Activated B cell treated with CpG ODN at 0.5 μM for 24 hours (primary cell): ENCODE measurements around the gene RTF2. TPM values are rescaled to one million over a fixed set of nuclear protein-coding genes. Genes with fewer than 3 reads are reported as not detected.

Experiments
- ATAC-seq: fragments of 200-7000 bp; cut with Tn5 transposase; one replicate; pipeline ENCODE4 v1.10.0; 2021; ENCODE audit warnings: low read depth, mild to moderate bottlenecking, moderate library complexity
- CTCF ChIA-PET: fragments of 350-600 bp; sonication (Branson Sonifier 250); formaldehyde crosslinking; loops from one replicate; lab custom pipeline; 2021; ENCODE audit warnings: antibody characterized with exemption; lab: Charles Lee
- POLR2A ChIA-PET: fragments of 350-600 bp; sonication (Branson Sonifier 250); formaldehyde crosslinking; loops from one replicate; lab custom pipeline; 2021; ENCODE audit warnings: antibody characterized with exemption; lab: Charles Lee
- DNase-seq: peaks from one replicate; pipeline ENCODE4 v3.0.0; 2022
- H3K27ac Mint-ChIP-seq: one replicate; pipeline ENCODE4 v1.8.0; 2020; ENCODE audit warnings: mixed read lengths
- H3K27me3 Mint-ChIP-seq: one replicate; pipeline ENCODE4 v1.8.0; 2021; ENCODE audit warnings: mixed read lengths
- H3K36me3 Mint-ChIP-seq: one replicate; pipeline ENCODE4 v1.8.0; 2021; ENCODE audit warnings: low read depth, mixed read lengths
- H3K4me1 Mint-ChIP-seq: one replicate; pipeline ENCODE4 v1.8.0; 2021; ENCODE audit warnings: mixed read lengths
- H3K4me3 Mint-ChIP-seq: one replicate; pipeline ENCODE4 v1.8.0; 2020; ENCODE audit warnings: mild to moderate bottlenecking, mixed read lengths
- H3K9me3 Mint-ChIP-seq: one replicate; pipeline ENCODE4 v1.8.0; 2020; ENCODE audit warnings: mixed read lengths
- intact Hi-C: fragments of 100-400 bp; cut with micrococcal nuclease; formaldehyde crosslinking; loops from one replicate; pipeline ENCODE4 v1.15.1; 2024
- total RNA-seq: library from RNA; stranded (reverse); gene quantifications from 2 replicates; pipeline ENCODE4 v1.2.3, GENCODE V29; 2022
- TF ChIP-seq, protein P1 (sequence below): fragments of 200-600 bp; IDR thresholded peaks from one replicate; pipeline ENCODE4 v1.8.0; 2022; ENCODE audit warnings: antibody characterized with exemption, mild to moderate bottlenecking

The RTF2 gene
- total RNA-seq, 1 donor from 2014 or later: 81.1 TPM

DNA sequence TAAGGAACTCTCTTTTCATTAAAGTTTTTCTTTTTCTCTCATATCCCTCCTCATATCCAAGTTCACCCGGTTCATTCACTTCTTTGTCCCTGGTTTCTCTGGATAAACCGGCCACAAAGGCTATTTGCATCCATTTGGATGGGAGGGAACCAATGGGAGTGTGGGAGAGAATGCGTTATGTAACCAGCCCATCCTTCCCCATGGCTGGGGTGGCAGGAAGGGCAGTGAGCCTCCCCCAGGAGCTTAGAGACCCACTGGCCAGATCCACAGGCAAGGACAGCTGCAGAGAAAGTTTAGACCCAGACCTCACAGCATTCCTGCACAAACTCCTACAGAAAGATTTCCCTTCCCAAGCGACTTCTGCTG is 45.6 kb upstream of the RTF2 start:
- Mint-ChIP-seq H3K4me3 (no peak overlapping the region), H3K9me3 (no peaks in the 10 kb centered on the region), H3K27me3 (no peaks in the 10 kb centered on the region), H3K36me3 (no peaks in the 10 kb centered on the region), H3K4me1 (peaks cover 10% of the 10 kb centered on the region), H3K27ac (no peak overlapping the region)
- intact Hi-C loops: no loop called here
- TF ChIP-seq, protein P1, sequence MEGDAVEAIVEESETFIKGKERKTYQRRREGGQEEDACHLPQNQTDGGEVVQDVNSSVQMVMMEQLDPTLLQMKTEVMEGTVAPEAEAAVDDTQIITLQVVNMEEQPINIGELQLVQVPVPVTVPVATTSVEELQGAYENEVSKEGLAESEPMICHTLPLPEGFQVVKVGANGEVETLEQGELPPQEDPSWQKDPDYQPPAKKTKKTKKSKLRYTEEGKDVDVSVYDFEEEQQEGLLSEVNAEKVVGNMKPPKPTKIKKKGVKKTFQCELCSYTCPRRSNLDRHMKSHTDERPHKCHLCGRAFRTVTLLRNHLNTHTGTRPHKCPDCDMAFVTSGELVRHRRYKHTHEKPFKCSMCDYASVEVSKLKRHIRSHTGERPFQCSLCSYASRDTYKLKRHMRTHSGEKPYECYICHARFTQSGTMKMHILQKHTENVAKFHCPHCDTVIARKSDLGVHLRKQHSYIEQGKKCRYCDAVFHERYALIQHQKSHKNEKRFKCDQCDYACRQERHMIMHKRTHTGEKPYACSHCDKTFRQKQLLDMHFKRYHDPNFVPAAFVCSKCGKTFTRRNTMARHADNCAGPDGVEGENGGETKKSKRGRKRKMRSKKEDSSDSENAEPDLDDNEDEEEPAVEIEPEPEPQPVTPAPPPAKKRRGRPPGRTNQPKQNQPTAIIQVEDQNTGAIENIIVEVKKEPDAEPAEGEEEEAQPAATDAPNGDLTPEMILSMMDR: no peak
- no peak for ATAC-seq
- ChIA-PET CTCF (no interaction called here), POLR2A (no interaction called here)
- no peak for DNase-seq

DNA sequence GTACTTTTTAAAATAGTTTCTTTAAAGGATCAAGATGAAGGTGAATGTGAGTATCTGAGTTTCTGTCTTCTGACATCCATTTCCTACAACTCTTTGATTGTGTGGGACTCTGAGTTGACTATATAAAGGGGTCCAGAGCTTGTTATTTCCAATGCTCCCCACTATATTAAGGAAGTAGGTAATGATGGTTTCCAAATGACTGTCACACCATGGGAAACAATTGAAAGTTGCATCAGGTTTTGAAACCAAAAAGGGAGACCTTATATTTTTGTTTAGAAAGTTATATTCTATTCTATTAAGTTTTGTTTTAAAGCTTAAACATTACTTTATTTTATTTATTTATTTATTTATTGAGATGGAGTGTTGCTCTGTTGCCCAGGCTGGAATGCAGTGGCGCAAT is 45.2 kb upstream of the RTF2 start:
- Mint-ChIP-seq H3K36me3 (no peaks in the 10 kb centered on the region), H3K9me3 (no peaks in the 10 kb centered on the region), H3K4me3 (no peak overlapping the region), H3K4me1 (peaks cover 13% of the 10 kb centered on the region), H3K27ac (no peak overlapping the region), H3K27me3 (no peaks in the 10 kb centered on the region)
- CTCF ChIA-PET: no interaction called here
- DNase-seq: no peak
- intact Hi-C loops: no loop called here
- no peak for ATAC-seq
- TF ChIP-seq, protein P1: no peak
- POLR2A ChIA-PET: no interaction called here

DNA sequence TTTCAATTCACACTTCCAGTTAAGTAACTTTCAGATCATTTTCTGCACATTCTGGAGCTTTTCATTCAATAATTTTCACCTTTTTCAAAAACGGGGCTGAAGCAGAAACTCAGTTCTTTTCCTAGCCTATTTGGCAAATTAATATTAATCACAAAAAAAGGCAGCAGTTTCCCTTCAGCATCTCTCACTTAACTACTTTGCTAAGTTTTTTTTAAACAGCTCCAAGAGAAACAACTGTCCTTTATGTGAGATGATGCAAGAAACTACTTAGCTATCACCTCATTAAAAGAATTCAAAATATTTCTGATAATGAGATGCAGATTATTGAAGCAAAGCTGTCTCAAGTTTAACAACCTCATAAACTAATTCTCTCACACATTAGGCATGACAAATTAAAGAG is 44.5 kb upstream of the RTF2 start:
- DNase-seq (no peak), ATAC-seq (no peak)
- Mint-ChIP-seq H3K9me3 (no peaks in the 10 kb centered on the region), H3K4me3 (no peak overlapping the region), H3K36me3 (no peaks in the 10 kb centered on the region), H3K27me3 (no peaks in the 10 kb centered on the region), H3K27ac (no peak overlapping the region), H3K4me1 (peaks cover 16% of the 10 kb centered on the region)
- ChIA-PET POLR2A (no interaction called here), CTCF (no interaction called here)
- TF ChIP-seq, protein P1: no peak
- intact Hi-C loops: no loop called here

DNA sequence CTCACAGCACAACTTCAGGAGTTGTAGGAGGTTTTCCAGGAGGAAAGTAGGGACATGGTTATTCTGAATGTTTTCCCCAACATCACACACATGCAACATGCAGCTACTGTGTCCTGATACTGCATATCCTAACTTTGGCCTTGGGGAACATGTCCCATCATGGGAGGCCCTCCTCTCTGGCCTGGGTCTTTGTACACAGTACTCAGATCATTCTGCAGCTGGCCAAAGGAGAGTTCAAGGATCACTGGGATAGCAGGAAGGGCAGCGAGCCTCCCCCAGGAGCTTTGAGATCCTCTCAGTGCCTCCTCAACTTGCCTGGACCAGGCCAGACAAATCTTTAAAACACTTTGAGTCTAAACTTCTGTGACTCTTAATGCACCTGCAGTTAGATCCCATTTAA is 43.5 kb upstream of the RTF2 start:
- no peaks in the 10 kb centered on the region for H3K27me3 Mint-ChIP-seq
- no peak overlapping the region for H3K27ac Mint-ChIP-seq
- H3K4me3 Mint-ChIP-seq: no peak overlapping the region
- CTCF ChIA-PET: no interaction called here
- POLR2A ChIA-PET: no interaction called here
- TF ChIP-seq, protein P1: no peak
- H3K9me3 Mint-ChIP-seq: no peaks in the 10 kb centered on the region
- intact Hi-C loops: no loop called here
- peaks cover 23% of the 10 kb centered on the region for H3K4me1 Mint-ChIP-seq
- ATAC-seq (no peak), DNase-seq (no peak)
- no peaks in the 10 kb centered on the region for H3K36me3 Mint-ChIP-seq

DNA sequence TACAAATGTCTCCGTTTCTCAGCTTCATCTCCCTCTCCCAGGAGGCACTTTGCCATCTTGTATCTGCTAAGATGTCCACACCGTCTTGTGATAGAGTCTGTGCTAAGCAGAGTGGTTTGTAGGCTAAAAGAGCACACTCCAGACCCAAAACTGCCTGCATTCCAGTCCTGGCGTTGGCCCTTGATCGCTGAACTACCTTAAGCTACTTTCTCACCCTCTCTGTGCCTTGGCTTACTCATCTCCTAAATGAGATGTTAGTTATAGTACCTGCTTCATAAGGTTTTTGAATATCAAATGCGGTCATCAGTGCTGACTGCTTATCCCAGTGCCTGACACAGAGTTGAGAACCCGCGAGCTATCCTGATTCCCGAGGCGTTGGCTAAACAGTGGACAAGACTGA is 42.4 kb upstream of the RTF2 start:
- TF ChIP-seq, protein P1: no peak
- Mint-ChIP-seq H3K27ac (no peak overlapping the region), H3K27me3 (peaks cover 2% of the 10 kb centered on the region), H3K9me3 (no peaks in the 10 kb centered on the region), H3K36me3 (no peaks in the 10 kb centered on the region), H3K4me1 (peaks cover 26% of the 10 kb centered on the region), H3K4me3 (no peak overlapping the region)
- ChIA-PET CTCF (no interaction called here), POLR2A (no interaction called here)
- ATAC-seq: no peak
- DNase-seq: no peak
- intact Hi-C loops: no loop called here
